Measurements from ENCODE around the gene ARHGAP26. TPM values are rescaled to one million over a fixed set of nuclear protein-coding genes. Genes with fewer than 3 reads are reported as not detected.

ARHGAP26 gene
- total RNA-seq, 1 experiment from 2014 or later = 34.5 TPM

- H3K4me2 ChIP-seq (ENCODE audit: low read length) = no peak overlapping the region
- H4K20me1 ChIP-seq (ENCODE audit: insufficient read depth) = no peaks in the 10 kb centered on the region
- H3K9ac ChIP-seq (ENCODE audit: low read length) = no peak overlapping the region
- no TSS peak for BruUV-seq (replicated peaks)
- no peak overlapping the region for H2AFZ ChIP-seq (ENCODE audit: low read depth, low read length, poor library complexity, severe bottlenecking)
- no peak for TF ChIP-seq RAD21 (IDR thresholded peaks at IDR 0.05; ENCODE audit: low read depth)
- TF ChIP-seq REST (IDR thresholded peaks at IDR 0.05; ENCODE audit: low read depth) = no peak
- no peak for TF ChIP-seq EZH2 (IDR thresholded peaks at IDR 0.05)
- no peak for TF ChIP-seq ZBTB33 (IDR thresholded peaks at IDR 0.05; ENCODE audit: extremely low read depth, insufficient replicate concordance, low read length)
- TF ChIP-seq TCF7L2 (IDR thresholded peaks at IDR 0.05; ENCODE audit: borderline replicate concordance, extremely low read depth, insufficient read depth, insufficient read length) = no peak
- POLR2A ChIA-PET = no interaction called here
- CTCF ChIA-PET = no interaction called here
- DNase-seq (ENCODE audit: low read depth, low spot score) (no peak), ATAC-seq (no peak)
- no peaks in the 10 kb centered on the region for H3K9me3 ChIP-seq (ENCODE audit: control insufficient read depth in 1 of 2, insufficient read depth in 1 of 2, low read depth in 1 of 2, low read length in 2 of 2)
- RAD21 ChIA-PET (ENCODE audit: low non-redundant PET in 1 of 2, low total read pairs in 2 of 2, uncharacterized antibody in 2 of 2, unreplicated experiment in 2 of 2) = no interaction called here
- H3K4me1 ChIP-seq (ENCODE audit: control insufficient read depth in 1 of 2, insufficient read depth in 2 of 2, low read length in 2 of 2) = no peaks in the 10 kb centered on the region
- no peak overlapping the region for H3K27ac ChIP-seq (ENCODE audit: low read depth, low read length)
- H3K79me2 ChIP-seq (ENCODE audit: insufficient read depth, low read length) = no peaks in the 10 kb centered on the region
- no peaks in the 10 kb centered on the region for H3K9me2 ChIP-seq (ENCODE audit: insufficient read depth)
- intact Hi-C loops (cut with micrococcal nuclease) = no loop called here
- H3K27me3 ChIP-seq (ENCODE audit: insufficient read depth, low read length) = no peaks in the 10 kb centered on the region
- no peaks in the 10 kb centered on the region for H3K36me3 ChIP-seq (ENCODE audit: control insufficient read depth in 1 of 2, insufficient read depth in 2 of 2, low read length in 2 of 2)
- no peak overlapping the region for H3K4me3 ChIP-seq (replicated peaks in 1 of 2; ENCODE audit: low read depth in 1 of 2, low read length in 2 of 2)
Measured at GRCh38 chr5:143180751-143181150, 410.6 kb downstream of the ARHGAP26 start.
